SU-DHL-6 (cell line): ENCODE data around the gene SYT7.

Source experiments
- H2AFZ ChIP-seq: fragments of 200-600 bp; sonication (generic); 2 replicates; pipeline ENCODE4 v1.6.1; 2014; ENCODE audit warnings: low read depth, mild to moderate bottlenecking, moderate library complexity, mixed read lengths, antibody characterized with exemption, low read length; ENCODE audit not compliant: severe bottlenecking
- H3F3A ChIP-seq: fragments of 200-600 bp; shearing (Covaris generic); 2 replicates; pipeline ENCODE4 v1.6.0; 2016; ENCODE audit warnings: antibody characterized with exemption, mild to moderate bottlenecking; ENCODE audit not compliant: insufficient read depth
- H3K27ac ChIP-seq: fragments of 200-600 bp; sonication (generic); 2 replicates; pipeline ENCODE4 v1.5.1; 2016; ENCODE audit warnings: low read depth, mild to moderate bottlenecking, low read length, moderate library complexity, mixed read lengths
- H3K27me3 ChIP-seq: fragments of 200-600 bp; sonication (generic), shearing (Covaris generic); 2 replicates; pipeline ENCODE4 v1.6.0; 2014; ENCODE audit warnings: mild to moderate bottlenecking, low read length
- H3K36me3 ChIP-seq: fragments of 200-600 bp; sonication (generic); 2 replicates; pipeline ENCODE4 v1.6.1; 2014; ENCODE audit warnings: mild to moderate bottlenecking, low read length, mixed read lengths
- H3K4me2 ChIP-seq: fragments of 300-600, 200-600 bp; shearing (Covaris generic), sonication (generic); 2 replicates; pipeline ENCODE4 v1.6.0; 2014; ENCODE audit warnings: low read length, low read depth, mild to moderate bottlenecking; ENCODE audit not compliant: poor library complexity, severe bottlenecking
- H3K4me3 ChIP-seq: fragments of 200-600 bp; sonication (generic); 2 replicates; pipeline ENCODE4 v1.5.1; 2014; ENCODE audit warnings: antibody characterized with exemption, low read length, mild to moderate bottlenecking, mixed read lengths; ENCODE audit not compliant: insufficient read depth, poor library complexity, severe bottlenecking
- H3K79me2 ChIP-seq: fragments of 200-600 bp; sonication (generic); 2 replicates; pipeline ENCODE4 v1.6.1; 2014; ENCODE audit warnings: mild to moderate bottlenecking, low read length, moderate library complexity; ENCODE audit not compliant: insufficient read depth
- H3K9ac ChIP-seq: fragments of 200-600 bp; sonication (generic); 2 replicates; pipeline ENCODE4 v1.7.0; 2014; ENCODE audit warnings: mild to moderate bottlenecking, low read length
- H3K9me2 ChIP-seq: fragments of 200-600 bp; sonication (generic); replicated peaks from 2 replicates; pipeline ENCODE4 v1.6.1; 2014; ENCODE audit warnings: low read length; ENCODE audit not compliant: insufficient read depth
- H3K9me3 ChIP-seq: fragments of 200-600 bp; sonication (generic); 2 replicates; pipeline ENCODE4 v1.6.1; 2014; ENCODE audit warnings: low read length, mixed read lengths; ENCODE audit not compliant: insufficient read depth
- H4K20me1 ChIP-seq: fragments of 200-600 bp; sonication (generic); 2 replicates; pipeline ENCODE4 v1.6.1; 2014; ENCODE audit warnings: low read depth, mild to moderate bottlenecking, antibody characterized with exemption, low read length, moderate library complexity, mixed read lengths
- EZH2phosphoT487 ChIP-seq: fragments of 200-600 bp; sonication (generic), shearing (Covaris generic); conservative IDR thresholded peaks from 2 replicates; pipeline ENCODE4 v1.6.1; 2018; ENCODE audit warnings: mild to moderate bottlenecking, antibody characterized with exemption, low read length, moderate library complexity, mixed read lengths
- TF ChIP-seq, protein P1 (sequence below): fragments of 200-600 bp; sonication (generic); IDR thresholded peaks from one replicate; pipeline ENCODE4 v1.5.1; 2017; ENCODE audit warnings: antibody characterized with exemption, mild to moderate bottlenecking, low read length, moderate library complexity; ENCODE audit not compliant: insufficient read depth, poor library complexity, severe bottlenecking

The SYT7 gene

DNA sequence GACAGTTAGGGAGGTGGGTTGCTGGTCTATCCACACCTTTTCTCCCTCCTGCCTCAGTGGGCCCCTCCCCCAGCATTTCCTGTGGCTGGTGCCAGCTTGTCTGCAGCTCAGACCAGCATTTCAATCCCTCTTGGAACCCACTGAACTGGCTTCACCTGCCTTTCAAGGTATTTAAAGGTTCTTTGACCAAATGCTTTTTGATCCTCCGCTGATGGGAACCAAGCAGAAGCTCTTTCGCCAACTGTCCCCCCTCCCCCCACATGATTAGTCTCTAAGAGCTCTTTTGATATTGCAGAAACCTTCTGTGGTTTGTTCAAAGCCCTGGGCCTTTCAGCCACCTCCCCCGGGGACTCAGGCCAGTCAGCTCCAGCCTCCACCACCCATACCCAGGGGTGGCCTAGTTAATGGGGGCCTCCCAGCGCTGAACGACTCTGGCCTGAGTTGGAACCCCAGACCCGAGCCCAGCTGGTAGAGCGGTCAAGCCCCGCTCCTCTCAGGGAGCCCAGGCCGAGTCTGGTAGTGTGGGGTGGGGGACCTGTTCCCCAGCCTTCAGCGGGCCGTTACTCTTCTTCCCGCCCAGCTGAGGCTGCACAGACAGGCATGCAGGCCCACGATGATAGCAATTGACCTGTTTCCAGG lies 6.0 kb upstream of the SYT7 start:
- no peaks in the 10 kb centered on the region for H3K36me3 ChIP-seq
- H3K9me2 ChIP-seq = no peaks in the 10 kb centered on the region
- H3K4me3 ChIP-seq = no peak overlapping the region
- no peaks in the 10 kb centered on the region for H3K27me3 ChIP-seq
- H3K9ac ChIP-seq = no peak overlapping the region
- TF ChIP-seq, protein P1, sequence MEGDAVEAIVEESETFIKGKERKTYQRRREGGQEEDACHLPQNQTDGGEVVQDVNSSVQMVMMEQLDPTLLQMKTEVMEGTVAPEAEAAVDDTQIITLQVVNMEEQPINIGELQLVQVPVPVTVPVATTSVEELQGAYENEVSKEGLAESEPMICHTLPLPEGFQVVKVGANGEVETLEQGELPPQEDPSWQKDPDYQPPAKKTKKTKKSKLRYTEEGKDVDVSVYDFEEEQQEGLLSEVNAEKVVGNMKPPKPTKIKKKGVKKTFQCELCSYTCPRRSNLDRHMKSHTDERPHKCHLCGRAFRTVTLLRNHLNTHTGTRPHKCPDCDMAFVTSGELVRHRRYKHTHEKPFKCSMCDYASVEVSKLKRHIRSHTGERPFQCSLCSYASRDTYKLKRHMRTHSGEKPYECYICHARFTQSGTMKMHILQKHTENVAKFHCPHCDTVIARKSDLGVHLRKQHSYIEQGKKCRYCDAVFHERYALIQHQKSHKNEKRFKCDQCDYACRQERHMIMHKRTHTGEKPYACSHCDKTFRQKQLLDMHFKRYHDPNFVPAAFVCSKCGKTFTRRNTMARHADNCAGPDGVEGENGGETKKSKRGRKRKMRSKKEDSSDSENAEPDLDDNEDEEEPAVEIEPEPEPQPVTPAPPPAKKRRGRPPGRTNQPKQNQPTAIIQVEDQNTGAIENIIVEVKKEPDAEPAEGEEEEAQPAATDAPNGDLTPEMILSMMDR = no peak
- TF ChIP-seq EZH2phosphoT487 = no peak
- no peak overlapping the region for H3K27ac ChIP-seq
- H3K9me3 ChIP-seq = no peaks in the 10 kb centered on the region
- no peaks in the 10 kb centered on the region for H3F3A ChIP-seq
- no peak overlapping the region for H3K4me2 ChIP-seq
- H3K79me2 ChIP-seq = no peaks in the 10 kb centered on the region
- H2AFZ ChIP-seq = no peak overlapping the region
- no peaks in the 10 kb centered on the region for H4K20me1 ChIP-seq

DNA sequence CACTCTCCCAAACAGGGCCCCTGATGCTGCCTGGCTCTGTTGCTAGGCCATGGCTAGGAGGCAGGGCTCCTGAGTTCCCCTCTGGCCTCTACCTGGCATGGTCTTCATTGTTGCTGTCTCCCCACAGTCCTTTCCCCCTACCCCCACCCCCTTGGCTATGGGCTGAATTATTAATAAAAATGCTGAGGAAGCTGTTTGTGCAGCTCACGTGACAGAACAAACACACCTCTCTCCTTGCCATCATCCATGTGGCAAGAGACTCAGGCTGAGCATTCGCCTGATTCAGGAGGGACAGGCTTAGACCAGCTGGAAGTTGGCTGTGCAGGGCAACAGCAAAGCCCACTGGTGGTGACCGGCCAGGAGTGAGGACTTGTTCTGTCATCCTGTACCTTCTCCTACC lies 4.2 kb upstream of the SYT7 start:
- H3K9ac ChIP-seq = no peak overlapping the region
- H3F3A ChIP-seq = no peaks in the 10 kb centered on the region
- H3K36me3 ChIP-seq = no peaks in the 10 kb centered on the region
- H3K9me3 ChIP-seq = no peaks in the 10 kb centered on the region
- no peaks in the 10 kb centered on the region; the same call in 1 of the 2 replicates for H3K27me3 ChIP-seq
- no peak overlapping the region for H3K4me3 ChIP-seq
- H4K20me1 ChIP-seq = no peaks in the 10 kb centered on the region
- H2AFZ ChIP-seq = no peak overlapping the region
- no peaks in the 10 kb centered on the region for H3K9me2 ChIP-seq
- H3K4me2 ChIP-seq = no peak overlapping the region
- H3K27ac ChIP-seq = no peak overlapping the region
- H3K79me2 ChIP-seq = no peaks in the 10 kb centered on the region
- no peak for TF ChIP-seq EZH2phosphoT487
- TF ChIP-seq, protein P1 = no peak

DNA sequence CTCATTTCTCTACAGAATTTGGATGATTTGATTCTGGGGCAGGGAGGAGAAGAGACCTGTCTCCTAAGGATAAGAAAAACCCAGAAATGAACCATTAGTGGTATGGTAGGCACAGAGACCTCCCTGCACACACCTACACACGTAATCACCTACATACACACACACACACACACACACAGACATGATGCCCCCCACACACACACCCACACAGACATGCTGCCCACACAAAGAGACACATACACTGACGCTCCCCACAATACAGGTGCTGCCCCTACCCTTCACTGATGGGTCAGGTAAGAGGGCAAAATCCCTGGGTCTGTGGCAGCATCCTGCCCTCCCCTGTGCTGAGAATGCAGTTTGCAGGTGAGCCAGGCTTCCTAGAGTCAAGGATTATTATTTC lies 1.1 kb upstream of the SYT7 start:
- Histone ChIP-seq H3F3A (no peaks in the 10 kb centered on the region), H3K9me3 (no peaks in the 10 kb centered on the region), H3K36me3 (no peaks in the 10 kb centered on the region), H3K4me2 (peak overlapping the region; percentile 41), H3K27me3 (no peaks in the 10 kb centered on the region; the same call in 1 of the 2 replicates), H3K79me2 (no peaks in the 10 kb centered on the region), H3K9ac (no peak overlapping the region), H2AFZ (no peak overlapping the region), H4K20me1 (no peaks in the 10 kb centered on the region), H3K9me2 (no peaks in the 10 kb centered on the region), H3K4me3 (no peak overlapping the region), H3K27ac (no peak overlapping the region)
- TF ChIP-seq, protein P1 = no peak
- no peak for TF ChIP-seq EZH2phosphoT487
